ENCODE results near the gene S100Z. TPM values are rescaled to one million over a fixed set of nuclear protein-coding genes. Genes with fewer than 3 reads are reported as not detected.

The S100Z gene
- total and polyA plus RNA-seq, 9 of the 15 experiments (the other 6 are each of a cell fraction or from before 2014, with no cell fraction given), result 0.15 to 0.42 (median 0.20) TPM; not detected in 6

- TF ChIP-seq ZBTB40 (IDR thresholded peaks at IDR 0.05) (no peak), ZBTB40 (CRISPR knock-in tag; IDR thresholded peaks at IDR 0.05) (no peak), SRSF7 (optimal IDR thresholded peaks at IDR 0.05; ENCODE audit: low read depth, low read length) (no peak), MGA (IDR thresholded peaks at IDR 0.05) (no peak), BRD9 (IDR thresholded peaks at IDR 0.05; ENCODE audit: low read depth, partially characterized antibody) (no peak), SIRT6 (IDR thresholded peaks at IDR 0.05; ENCODE audit: low read depth, low read length) (no peak), PURB (CRISPR knock-in tag; IDR thresholded peaks at IDR 0.05; ENCODE audit: low read depth) (no peak), CHCHD3 (CRISPR knock-in tag; IDR thresholded peaks at IDR 0.05) (no peak)
Measured at GRCh38 chr5:76947082-76947503, 97.3 kb downstream of the S100Z start (continued).
